Middle frontal gyrus (tissue), 1 donor: ENCODE measurements around the gene ALOXE3.
"Not testable (repeated sequence)": the region's sequence is repeated elsewhere in the genome, so short reads cannot be mapped to it uniquely, and the experiment has no call there.

Source experiments
- DNase-seq: peaks from one replicate; pipeline ENCODE4 v3.0.0-alpha.2; 2015; ENCODE audit warnings: low spot score; ENCODE audit errors: extremely low spot score

The ALOXE3 gene

DNA sequence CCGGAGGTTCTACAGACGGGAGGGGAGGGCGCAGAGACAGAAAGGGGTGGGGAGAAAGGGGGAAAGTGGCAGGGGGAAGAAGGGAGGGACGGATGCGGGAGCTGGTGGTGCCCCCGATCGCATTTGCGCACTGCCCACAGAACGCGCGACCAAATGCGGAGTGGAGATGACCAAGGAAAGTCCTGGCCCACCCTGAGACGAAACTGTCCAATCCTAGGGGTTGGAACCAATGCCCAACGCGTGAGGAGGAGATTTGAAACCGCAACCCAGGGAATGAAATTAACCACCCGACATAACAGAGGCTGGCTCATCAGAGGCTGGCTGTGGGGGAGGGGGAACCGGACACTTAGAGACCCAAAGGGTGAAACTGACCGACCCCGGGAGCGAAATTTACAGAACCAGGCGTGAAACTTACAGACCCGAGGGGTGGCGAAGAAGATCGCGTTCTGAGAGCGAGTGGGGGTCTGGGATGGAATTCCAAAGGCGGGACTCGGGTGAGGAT, 4.2 kb upstream of the ALOXE3 start:
- DNase-seq, result no peak

DNA sequence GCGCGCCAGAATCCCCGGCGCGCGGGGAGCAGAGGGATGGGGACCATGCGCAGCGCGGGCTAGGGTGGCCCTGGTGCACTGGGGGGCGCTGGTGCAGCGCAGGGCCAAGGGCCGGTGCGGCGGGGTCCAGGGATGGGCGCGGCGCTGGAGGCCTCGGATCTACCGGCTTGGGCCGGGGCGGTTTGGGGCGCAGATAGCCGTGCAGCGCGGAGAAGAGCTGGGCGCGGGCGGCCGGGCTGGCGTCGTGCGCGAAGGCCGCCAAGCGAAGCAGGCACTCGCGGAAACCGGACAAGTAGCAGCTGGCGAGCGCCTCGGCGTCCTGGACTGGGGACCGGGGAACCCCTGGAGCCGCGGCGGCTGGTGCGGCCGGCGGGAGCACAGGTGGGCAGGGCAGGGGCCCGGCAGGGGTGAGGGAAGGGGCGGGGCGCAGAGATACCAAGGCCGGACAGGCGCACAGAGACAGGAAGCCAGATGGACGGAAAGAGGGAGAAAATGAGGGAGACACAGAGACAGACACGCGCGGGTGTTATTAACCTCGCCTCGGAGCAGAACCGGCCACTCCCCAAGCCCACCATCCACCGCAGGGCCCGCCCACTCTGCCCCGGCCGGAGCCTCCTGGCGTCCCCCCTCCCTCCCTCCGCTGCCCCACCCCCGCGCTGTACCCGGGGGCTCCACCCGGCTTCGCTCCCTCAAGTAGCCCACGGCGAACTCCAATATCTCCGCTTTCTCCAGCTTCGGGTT, 3.5 kb upstream of the ALOXE3 start:
- DNase-seq, result peak; percentile 58

DNA sequence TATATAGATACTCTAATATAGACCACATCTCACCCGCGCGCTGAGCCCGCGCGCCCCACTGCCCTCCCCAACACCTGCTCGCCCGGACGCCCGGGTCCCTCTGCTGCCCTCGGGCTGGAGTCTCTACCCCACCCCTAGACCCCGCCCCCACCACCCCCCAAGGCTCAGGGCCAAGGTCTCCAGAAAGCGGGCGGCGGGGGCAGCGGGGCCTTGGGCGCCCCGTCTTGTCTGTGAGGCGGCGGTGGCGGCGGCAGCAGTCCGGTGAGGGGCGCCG, 3.0 kb upstream of the ALOXE3 start:
- DNase-seq, result no peak

DNA sequence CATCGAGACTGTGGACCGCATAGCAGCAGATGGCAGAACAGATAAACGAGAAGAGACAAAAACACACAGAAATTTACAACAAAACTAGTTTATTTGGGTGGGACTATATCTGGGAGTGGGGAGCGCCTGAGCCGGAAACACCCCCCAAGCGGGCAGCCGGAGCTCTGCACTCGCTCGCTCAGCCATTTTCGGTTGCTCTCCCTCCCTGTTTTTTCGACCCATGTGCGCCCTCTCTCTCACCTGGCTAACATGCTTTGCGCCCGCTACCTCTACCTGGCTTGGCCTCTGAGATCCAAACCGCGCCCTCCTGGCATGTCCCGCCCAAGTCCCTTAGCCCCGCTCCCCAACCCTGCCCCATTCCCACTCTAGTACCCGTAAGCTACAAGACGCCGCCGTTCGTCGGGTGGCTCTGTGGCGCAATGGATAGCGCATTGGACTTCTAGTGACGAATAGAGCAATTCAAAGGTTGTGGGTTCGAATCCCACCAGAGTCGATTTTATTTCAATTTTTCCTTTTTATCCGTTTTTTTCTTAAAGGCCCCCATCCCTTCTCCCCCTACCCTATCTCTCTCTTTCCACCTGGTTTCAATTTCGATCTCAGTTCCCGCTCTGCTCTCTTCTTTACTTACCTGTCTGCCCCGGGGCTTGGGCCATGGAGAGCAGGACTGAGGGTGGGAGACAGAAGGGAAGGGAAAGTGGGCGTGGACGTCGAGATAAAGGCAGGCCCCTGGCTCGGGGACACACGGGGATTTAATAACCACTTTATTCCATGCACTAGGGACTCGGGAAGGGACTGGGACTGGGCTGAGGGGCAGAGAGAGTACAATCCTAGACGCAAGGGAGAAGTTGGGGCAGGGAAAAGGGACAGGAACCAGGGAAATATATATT, 2.4 kb upstream of the ALOXE3 start:
- DNase-seq, result peak; percentile 11

DNA sequence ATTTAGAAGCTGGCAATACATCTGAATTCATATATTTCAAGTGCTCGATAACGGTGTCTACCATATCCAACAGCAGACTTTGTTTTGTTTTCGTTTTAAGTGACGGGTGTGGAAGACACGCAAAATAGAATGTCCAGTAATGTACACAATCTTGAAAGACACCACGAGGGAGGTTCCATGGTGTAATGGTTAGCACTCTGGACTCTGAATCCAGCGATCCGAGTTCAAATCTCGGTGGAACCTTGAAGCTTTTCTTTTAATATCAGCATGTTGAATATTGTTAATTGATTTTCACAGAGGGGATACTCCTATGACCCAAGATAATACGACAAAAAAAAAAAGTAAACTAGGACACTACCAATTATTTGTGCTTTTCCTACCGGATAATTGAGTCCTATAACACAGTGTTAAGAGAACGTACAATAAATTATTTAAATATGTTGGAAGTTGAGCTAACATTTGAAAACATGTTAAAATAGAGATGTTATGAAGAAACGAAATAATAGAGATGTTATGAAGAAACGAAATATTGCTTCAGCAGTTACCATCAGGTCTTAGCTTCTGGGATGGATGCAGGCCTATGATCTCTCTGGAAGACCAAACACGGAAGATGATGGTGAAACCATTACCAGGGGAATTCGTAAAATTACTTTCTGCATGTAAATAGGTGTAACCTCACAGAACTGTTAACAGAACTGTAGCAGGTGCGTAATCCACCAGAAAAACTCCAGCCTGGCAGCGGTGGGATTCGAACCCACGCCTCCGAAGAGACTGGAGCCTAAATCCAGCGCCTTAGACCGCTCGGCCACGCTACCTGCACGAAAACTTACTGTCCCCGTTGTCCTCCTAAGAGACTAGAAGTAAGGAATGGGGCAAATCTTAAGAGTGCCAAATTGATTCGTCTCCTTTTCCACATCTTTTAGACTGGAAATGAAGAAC, 1.5 kb upstream of the ALOXE3 start:
- peak; percentile 71 for DNase-seq

DNA sequence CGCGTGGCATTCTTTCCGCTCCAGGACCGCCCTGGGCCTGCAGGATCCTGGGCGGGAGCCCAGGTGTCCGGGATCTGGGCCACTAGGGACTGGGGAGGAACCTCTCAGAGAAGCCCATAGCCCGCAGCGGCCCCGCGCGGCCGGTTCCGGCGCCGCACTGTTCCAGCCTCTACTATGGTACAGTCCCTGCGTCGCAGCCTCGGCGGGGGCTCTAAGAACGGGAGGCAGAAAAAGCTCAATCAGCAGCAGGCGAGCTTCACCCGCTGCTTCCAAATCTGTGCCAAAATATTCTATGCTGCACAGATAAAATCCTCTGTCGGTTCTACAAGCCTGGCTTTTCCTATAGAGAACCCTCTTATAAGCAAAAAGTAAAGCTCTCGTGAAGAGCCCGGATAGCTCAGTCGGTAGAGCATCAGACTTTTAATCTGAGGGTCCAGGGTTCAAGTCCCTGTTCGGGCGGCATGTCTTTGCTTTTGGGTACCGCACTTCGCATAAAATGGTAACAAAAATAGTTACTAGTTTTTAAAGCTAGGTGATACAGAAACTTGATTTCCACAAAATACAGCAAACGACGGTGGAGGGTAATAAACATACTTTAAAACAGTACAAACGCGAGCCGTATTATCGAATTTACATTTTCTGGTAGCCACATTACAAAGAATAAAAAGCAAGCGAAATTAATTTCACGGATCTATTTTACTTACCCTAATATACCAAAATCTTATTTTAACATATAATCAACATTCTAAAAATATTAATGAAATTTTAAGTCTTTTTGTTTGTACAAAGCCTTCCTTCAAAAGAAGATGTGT, 661 bp upstream of the ALOXE3 start:
- peak; percentile 78 for DNase-seq

DNA sequence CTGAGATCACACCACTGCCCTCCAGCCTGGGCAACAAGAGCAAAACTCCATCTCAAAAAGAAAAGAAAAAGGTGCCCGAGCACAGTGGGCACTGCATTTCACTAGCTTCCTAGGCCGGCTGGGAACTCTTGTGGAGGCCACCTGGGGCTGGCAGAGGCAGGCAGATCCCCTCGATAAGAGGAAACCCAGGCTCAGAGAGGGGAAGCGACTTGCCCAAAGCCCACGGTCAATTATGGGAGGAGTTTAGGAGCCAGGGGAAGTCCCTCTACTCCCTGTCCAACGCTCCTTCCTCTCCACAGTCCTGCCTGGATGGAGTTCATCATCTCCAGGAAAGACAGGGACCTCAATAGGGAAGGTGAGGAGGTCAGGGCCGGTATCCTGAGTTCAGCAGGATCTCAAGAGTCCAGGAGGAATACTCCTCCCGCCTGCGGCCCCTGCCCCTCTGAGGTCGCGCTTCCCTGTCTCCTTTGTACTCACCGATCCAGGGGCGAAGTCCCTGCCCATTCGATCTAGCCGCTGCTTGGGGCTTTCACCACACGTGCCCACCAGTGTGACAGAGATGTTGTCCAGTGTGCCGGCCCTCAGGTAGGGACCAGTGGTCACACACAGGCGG, 841 bp downstream of the ALOXE3 start:
- no peak for DNase-seq

DNA sequence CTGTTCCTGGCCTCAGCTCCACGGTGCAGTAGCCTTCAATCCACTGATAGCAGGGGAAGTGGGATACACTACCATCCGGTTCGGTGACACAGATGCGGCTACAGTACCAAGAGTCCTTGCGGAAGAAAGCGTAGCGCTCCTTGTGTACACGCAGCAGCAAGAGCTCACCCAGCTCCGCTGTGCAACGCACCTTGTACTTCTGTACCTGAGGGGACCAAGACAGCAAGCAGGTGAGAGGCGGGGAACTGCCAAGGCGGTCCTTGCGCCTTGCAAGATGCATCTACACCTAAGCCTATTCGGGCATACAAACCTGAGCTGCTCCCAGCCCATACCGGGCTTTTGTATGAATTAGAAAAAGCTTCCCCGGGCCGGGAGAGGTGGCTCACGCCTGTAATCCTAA, 1.5 kb downstream of the ALOXE3 start:
- no peak for DNase-seq

DNA sequence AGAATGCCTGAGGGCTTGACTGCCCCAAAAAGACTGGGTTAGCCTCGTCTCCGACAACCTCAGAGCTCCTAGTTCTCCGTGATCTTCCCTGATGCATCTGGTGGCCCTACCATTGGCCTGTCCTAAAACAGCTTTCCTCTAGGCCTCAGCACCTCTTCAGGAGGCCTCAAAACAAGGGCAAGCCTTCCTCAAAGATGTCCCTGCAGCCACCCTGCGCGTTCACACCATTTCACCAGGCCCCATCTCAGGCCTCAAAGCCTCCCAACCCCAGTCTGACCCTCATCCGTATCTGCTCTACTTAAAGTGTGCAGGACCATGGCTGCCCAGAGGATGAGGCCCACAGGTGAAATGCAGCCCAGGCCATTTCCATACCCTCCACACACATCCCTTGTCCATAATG, 7.4 kb downstream of the ALOXE3 start:
- no peak for DNase-seq

DNA sequence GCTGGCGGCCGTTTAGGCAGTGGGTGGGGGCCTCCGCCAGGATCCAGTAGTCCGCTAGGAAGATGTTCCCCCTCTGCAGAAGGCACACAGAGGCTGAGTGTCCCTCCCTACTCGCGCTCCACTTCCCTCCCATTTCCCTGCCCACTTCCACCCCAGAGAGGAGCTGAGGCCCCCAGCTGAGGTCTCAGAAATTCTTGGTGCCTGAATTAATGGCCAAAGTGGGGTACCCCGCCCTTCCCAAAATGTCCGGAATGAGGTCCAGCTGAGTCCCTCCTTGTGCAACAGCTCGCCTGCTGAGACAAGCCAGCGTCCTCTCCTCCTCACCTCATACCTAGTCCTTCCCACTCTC, 7.9 kb downstream of the ALOXE3 start:
- DNase-seq, result no peak

DNA sequence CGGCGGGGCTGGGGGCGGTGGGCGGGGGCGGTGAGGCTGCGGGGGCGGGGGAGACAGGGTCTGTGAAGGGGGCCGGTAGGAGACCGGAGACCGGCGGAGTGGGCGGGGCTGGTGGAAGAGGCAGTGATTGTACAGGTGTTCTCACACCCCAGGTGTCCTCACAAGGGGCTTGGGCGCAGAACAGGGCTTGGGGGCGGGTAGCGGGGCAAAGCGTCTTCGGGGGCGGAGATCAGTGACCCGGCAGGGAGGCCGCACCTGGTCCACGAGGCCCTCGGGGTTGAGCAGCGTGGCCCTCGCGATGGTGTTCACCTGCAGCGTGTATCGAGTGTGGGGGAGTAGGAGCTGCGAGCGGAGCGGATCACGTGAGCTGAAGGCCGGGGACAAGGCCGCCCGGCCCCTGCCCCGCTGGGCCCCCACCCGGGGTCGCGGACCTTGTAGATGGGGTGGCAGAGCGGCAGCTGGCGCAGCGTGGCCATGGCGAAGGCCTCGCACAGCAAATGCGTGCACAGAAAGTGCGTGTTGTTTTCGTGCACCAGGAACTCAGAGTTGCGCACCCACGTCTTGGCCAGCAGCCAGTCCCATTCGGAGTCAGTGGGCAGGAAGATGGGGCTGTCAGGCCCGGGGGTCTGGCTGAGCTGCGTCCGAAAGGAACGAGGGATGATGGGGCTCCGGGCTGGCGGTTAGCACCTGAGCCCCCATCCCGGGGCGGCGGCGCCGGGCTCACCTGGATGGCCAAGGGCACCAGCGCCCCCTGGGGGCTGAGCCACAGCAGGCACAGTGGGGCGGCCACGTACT, 8.5 kb downstream of the ALOXE3 start:
- no peak for DNase-seq

DNA sequence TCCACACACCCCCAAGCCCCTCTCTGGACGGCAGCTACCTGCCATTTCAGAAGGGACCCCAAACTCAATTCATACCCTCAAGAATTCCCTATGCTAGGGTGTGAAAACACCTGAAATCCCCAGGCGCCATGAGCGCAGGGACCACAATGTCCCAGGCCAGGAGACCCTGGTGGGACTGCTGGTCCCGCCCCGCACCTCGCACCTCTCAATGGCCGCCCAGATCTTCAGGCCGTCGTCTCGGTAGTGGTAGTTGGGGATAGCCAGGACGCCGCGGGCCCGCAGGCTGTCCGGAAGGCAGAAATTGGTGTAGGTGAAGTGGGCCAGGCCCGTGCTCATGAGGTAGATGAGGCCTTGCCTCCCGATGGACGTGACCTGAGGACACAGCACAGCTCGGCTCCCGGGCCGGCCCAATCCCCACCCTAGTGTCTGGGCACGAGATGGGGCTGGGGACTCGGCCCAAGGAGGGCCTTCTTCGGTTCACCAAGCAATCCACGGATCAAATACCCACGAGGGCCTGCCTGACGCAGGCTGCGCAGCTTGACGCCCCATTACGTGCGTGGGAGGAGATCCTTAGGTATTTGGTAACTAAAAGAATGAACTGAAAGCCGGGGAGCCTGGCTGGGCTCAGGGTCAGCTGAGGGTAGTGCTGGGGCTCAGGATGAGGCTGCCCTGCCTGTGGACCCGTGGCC, 9.2 kb downstream of the ALOXE3 start:
- DNase-seq, result no peak

DNA sequence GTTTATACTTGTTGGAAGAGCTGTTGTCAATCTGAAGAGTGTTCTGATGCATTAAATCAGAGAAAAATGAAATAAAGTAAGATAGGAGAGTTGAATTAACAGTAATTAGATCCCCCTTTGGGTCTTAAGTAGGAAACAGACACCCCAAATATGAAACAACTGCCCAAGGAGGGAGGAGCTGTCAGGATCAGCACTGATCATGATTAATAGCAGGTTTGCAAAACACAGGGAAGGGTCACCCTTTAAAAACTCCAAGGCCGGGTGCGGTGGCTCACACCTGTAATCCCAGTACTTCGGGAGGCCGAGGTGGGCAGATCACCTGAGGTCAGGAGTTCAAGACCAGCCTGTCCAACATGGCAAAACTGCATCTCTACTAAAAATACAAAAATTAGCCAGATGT, 11.3 kb downstream of the ALOXE3 start:
- not testable (repeated sequence) for DNase-seq

DNA sequence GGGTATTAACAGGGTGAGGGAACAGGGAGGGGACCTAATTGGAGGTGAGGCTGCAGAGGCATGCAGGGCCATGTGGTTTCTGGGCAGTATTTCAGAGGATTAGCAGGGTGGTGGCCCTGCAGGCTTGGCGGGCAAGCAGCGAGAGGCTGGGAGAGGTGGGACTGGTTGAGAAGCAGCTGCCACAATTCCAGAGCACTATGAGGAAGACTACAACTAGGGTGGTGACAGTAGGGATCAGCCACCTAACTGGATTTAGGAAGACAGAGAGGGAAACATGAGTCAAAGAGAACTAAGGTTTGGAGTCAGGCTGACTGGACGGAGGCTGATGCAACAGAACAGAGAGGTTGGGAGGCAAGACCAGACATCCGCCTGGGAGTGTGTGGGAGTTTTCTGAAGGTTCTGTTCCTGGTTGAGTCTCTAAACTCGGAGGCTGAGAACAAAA, 12.3 kb downstream of the ALOXE3 start:
- no peak for DNase-seq

DNA sequence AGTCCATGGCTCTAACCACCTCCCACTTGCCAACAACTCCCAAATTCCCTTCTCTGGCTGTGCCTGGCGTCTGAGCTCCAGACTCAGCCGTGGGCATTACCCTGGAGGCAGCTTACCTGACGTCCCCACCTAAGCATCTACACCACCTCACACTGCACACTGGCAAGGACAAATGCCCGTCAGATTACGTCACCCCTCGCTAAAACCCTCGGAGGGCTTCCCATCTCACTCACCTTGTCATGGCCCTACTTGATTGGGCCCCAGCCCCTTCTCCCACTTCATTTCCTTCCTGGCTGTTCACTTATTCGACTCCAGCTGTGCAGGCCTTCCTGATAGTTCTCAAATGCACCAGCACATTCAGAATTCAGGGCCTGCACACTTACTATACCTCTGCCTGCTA, 13.4 kb downstream of the ALOXE3 start:
- no peak for DNase-seq

DNA sequence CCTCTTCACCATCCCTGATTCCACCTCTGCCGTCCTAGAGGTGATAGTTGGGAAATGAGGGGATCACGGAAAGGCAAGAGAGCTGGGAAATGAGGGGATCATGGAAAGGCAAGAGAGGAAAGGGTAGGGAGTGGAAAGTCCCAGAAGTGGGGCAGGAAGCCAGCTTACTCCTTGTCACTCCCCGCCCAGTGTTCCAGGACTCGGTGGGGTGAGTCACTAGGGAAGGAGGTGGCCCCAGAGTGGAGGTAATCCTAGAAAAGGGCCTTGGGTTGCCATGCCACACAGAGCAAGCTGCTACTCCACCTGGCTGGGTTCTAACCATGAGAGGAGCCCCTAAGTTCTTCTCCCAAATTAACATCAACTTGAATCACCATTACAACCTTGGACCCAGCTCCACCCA, 14.8 kb downstream of the ALOXE3 start:
- DNase-seq, result no peak

DNA sequence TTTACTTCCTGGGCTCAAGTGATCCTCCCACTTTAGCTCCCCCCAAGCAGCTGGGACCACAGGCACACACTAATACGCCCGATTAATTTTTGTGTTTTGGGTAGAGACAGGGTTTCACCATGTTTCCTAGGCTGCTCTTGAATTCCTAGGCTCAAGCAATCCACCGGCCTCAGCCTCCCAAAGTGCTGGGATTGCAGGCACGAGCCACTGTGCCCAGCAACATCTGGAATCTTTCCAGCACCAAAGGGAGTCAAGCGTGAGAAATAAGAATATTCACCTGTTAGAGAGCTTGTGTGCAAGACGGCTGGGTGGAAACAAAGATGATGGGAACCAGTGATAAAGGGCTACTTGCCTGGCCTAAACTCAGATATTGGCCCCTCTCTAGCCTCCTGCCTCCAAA, 16.6 kb downstream of the ALOXE3 start:
- no peak for DNase-seq

DNA sequence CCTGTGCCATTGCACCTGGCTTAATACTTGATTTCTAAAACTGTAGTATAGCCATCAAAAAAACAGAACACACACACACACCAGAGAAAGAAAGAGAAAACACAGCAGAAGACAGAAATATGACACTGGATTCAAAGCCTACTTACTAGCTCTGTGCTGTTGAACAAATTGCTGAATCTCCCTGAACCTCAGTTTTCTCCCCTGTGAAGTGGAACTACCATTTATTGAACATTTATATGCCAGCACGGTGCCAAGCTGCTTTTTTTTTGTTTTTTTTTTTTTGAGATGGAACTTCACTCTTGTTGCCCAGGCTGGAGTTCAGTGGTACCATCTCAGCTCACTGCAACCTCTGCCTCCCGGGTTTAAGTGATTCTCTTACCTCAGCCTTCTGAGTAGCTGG, 17.6 kb downstream of the ALOXE3 start:
- no peak for DNase-seq

DNA sequence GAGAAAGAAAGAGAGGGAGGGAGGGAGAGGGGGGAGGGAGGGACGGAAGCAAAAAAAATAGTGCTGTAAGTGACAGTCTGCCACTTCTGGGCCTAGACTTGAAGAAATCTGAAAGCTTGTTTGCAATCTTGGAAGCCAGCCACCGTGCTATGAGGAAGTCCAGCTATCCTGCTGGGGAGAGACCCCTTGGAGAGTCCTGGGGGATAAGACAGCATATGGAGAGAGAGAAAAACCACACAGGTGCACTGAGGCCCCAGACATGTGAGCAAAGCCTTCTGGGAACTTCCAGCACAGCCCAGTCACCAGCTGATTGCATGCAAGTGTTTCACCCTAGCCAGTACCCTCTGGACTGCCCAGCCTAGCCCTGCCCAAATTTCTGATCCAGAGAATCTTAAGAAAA, 18.2 kb downstream of the ALOXE3 start:
- no peak for DNase-seq
